Measurements from ENCODE around the gene LBR. TPM values are rescaled to one million over a fixed set of nuclear protein-coding genes. Genes with fewer than 3 reads are reported as not detected.
A peak's percentile ranks its signal among the peaks of the same experiment; 100 is the strongest.

The LBR gene
- total and polyA plus RNA-seq, 12 donors: 7.6 to 22.6 (median 10.3) TPM

DNA sequence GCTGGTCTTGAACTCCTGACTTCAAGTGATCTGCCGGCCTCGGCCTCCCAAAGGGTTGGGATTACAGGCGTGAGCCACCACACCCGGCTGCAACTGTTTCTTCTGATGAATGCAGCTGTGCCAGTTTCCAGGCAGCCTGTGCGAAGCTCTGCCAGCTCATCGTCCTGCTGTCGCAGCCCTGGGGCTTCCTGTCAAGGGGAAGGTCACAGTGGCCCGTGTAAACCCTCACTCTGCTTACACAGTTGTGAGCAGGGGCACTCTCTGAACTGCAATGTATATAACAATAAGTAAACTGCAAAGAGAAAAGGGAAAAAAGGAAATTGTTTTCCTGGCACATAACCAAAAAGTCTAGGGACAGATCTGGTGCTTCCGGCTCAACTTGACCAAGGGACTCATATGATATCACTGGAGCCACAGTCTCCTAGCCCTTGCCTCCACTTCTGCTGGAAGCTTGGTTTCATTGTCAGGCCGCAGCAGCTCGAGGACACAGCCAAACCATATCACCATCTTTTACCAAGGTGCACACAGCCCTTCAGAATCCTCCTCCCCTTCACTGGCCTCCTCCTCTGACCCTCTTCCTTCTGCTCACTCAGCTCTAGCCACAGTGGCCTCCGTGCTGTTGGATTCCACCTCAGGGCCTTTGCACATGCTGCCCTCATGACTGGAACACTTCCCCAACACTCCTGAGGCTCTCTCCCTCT, 22.8 kb upstream of the LBR start:
- H3K36me3 ChIP-seq: no peaks in the 10 kb centered on the region
- H3K27me3 ChIP-seq: no peaks in the 10 kb centered on the region
- DNase-seq (no peak), ATAC-seq (peak in 2 of 8 donors; percentile 23 to 37)
- intact Hi-C loops (cut with DNase I): no loop called here
- H3K4me1 ChIP-seq: peaks cover 0 to 69% (median 27%) of the 10 kb centered on the region in 9 donors
- TF ChIP-seq, protein P1, sequence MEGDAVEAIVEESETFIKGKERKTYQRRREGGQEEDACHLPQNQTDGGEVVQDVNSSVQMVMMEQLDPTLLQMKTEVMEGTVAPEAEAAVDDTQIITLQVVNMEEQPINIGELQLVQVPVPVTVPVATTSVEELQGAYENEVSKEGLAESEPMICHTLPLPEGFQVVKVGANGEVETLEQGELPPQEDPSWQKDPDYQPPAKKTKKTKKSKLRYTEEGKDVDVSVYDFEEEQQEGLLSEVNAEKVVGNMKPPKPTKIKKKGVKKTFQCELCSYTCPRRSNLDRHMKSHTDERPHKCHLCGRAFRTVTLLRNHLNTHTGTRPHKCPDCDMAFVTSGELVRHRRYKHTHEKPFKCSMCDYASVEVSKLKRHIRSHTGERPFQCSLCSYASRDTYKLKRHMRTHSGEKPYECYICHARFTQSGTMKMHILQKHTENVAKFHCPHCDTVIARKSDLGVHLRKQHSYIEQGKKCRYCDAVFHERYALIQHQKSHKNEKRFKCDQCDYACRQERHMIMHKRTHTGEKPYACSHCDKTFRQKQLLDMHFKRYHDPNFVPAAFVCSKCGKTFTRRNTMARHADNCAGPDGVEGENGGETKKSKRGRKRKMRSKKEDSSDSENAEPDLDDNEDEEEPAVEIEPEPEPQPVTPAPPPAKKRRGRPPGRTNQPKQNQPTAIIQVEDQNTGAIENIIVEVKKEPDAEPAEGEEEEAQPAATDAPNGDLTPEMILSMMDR (IDR thresholded peaks at IDR 0.05): no peak
- no peaks in the 10 kb centered on the region for H3K9me3 ChIP-seq
- H3K4me3 ChIP-seq: no peak overlapping the region
- WGBS, 2 donors: 69 to 73% methylated on average over 12 of the region's 12 CpGs
- H3K27ac ChIP-seq: peak overlapping the region in 3 of 10 donors; percentile 15 to 71 (median 44)

DNA sequence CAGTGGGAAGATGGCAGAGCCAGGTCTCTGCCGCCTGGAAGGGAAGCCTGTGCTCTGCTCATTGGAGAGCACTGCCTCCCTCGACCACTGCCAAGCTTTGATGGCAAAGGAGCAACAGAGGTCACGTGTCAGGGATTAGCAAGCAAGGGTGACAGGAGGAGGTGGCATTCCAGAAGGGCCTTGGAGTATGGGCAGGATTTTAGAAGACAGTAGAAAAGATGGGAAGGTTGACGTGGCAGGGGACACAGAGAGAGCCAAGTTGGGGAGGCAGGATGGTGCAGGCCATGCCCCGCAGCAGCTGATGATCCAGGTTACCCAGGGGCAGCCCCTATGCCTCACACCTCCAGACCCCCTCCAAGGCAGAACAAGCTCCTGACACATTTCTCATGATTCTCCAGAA, 21.9 kb upstream of the LBR start:
- no peaks in the 10 kb centered on the region for H3K27me3 ChIP-seq
- ATAC-seq (no peak), DNase-seq (no peak)
- no peaks in the 10 kb centered on the region for H3K36me3 ChIP-seq
- H3K27ac ChIP-seq: peak overlapping the region in 1 of 10 donors; percentile 71
- no peaks in the 10 kb centered on the region for H3K9me3 ChIP-seq
- WGBS, 2 donors: 96 to 97% methylated on average over 5 of the region's 5 CpGs
- intact Hi-C loops (cut with DNase I): no loop called here
- no peak overlapping the region for H3K4me3 ChIP-seq
- TF ChIP-seq, protein P1 (IDR thresholded peaks at IDR 0.05): no peak
- peaks cover 0 to 68% (median 31%) of the 10 kb centered on the region in 9 donors for H3K4me1 ChIP-seq

DNA sequence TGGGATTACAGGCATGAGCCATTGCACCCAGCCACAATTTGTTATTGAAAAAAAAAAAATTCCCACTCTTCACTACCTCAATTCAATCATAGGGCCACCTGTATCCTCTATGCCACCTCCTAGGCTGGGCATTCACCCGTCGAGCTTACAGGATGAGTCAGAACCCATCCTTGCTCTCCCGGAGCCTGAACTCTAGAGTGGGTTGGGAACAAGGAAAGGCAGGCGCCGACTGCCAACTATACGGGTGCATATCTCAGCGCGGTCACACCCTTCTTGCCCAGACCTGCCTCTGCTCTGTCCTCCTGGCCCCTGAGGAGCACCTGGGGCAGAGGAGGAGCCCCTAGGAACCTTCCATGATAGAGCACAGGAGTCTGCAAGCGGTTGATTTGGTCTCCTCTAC, 21.4 kb upstream of the LBR start:
- no peak for ATAC-seq

DNA sequence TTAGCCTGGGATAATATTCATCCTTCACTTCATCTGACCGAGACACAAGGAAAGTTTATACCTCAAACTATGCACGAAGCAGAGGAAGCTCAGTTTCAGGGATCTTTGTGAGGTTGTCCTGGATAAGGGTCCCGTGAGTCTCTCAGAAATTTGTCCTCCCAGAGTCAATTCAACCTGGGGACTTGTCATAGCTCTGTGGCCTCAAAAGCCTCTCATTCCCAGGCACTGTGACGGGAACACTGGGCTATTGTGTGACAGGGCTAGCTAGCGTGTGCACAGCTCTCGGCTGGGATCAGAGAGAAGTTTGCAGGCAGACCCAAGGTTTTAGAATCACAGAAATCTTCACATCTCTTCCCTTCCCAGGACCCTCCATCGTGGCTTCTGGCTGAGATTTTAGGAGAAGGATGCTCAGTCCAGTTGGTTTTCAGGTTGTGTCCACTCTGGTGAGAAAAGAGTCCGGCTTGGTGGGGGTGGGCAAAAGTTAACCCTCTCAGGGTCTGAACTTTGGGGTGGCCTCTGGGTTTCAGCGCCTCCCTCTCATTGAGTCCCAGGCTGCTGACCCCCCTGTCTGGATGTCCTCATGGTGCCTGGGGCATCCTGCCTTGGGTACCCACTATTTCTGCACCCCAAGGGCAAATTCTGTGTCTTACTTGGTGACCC, 20.4 kb upstream of the LBR start:
- WGBS, 2 donors: 66 to 69% methylated on average over 9 of the region's 9 CpGs
- TF ChIP-seq, protein P1 (IDR thresholded peaks at IDR 0.05): no peak
- Histone ChIP-seq H3K27me3 (no peaks in the 10 kb centered on the region), H3K36me3 (no peaks in the 10 kb centered on the region), H3K4me3 (peak overlapping the region in 3 of 10 donors; percentile 1 to 15 (median 11)), H3K27ac (peak overlapping the region in 9 of 10 donors; percentile 62 to 92 (median 82)), H3K4me1 (peaks cover 0 to 70% (median 46%) of the 10 kb centered on the region in 9 donors), H3K9me3 (no peaks in the 10 kb centered on the region)
- intact Hi-C loops (cut with DNase I): no loop called here
- no peak for ATAC-seq
- DNase-seq: no peak

More for the DNA sequence above, 21.4 kb upstream of the LBR start:
- H3K4me3 ChIP-seq: no peak overlapping the region
- H3K4me1 ChIP-seq: peaks cover 0 to 68% (median 36%) of the 10 kb centered on the region in 9 donors
- 93 to 97% methylated on average over 9 of the region's 9 CpGs for WGBS, 2 donors
- H3K27ac ChIP-seq: no peak overlapping the region
- H3K27me3 ChIP-seq: no peaks in the 10 kb centered on the region
- H3K36me3 ChIP-seq: no peaks in the 10 kb centered on the region
- TF ChIP-seq, protein P1 (IDR thresholded peaks at IDR 0.05): no peak
- intact Hi-C loops (cut with DNase I): no loop called here
- DNase-seq: no peak
- no peaks in the 10 kb centered on the region for H3K9me3 ChIP-seq

All from heart right ventricle (tissue), 16 donors.